HG03159 (cell line): Measurements from ENCODE around the gene TBC1D2B.
"Not testable (repeated sequence)": the region's sequence is repeated elsewhere in the genome, so short reads cannot be mapped to it uniquely, and the experiment has no call there.

Experiments used
- ATAC-seq: cut with Tn5 transposase; IDR thresholded peaks from one replicate; pipeline ENCODE4 v1.9.1; 2021; ENCODE audit warnings: mild to moderate bottlenecking, moderate library complexity; ENCODE audit not compliant: unreplicated experiment

TBC1D2B gene

GRCh38 chr15:77979157-77979556 is 98.4 kb downstream of the TBC1D2B start:
- not testable (repeated sequence) for ATAC-seq

GRCh38 chr15:77978759-77979145 is 98.8 kb downstream of the TBC1D2B start:
- not testable (repeated sequence) for ATAC-seq

DNA sequence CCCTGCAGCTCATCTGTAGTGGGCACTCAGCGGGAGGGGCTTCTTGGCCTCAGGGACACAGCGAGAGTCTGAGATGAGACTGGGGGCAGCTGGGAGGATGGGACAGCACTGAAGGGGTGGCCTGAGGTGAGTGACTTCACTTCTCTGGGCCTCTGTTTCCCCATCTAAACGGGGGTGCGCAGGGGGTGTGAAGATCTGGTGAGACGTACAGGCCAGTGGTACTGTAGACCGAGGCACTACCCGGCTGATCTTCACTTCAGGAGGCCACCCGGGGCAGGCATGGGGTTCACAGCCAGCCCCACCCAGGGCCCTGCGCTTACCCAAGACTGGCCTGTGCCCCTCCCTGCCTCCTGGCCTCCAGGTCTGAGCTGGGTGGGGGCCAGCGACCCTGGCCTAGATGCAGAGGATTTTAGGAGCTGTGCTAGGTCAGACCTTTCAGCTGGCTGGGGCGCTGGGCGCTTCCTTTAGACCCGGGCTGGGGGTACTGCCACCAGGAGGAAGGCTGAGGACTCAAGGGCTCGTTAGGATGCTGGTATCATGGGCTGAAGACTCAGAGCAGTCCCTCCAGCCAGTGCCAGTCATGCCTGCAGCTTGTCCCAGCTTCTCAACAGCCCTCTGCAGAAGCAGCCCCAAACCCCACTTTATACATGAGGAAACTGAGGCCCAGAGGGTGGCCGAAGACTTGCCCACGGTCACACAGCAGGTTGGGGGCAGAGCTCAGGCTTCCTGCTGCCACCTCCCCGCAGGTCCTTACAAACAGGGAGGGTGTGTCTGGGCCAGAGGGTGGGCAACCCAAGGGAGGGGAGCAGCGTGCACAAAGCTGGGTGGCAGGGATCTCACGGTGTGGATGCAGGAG is 99.4 kb downstream of the TBC1D2B start:
- not testable (repeated sequence) for ATAC-seq

- not testable (repeated sequence) for ATAC-seq
Observed at GRCh38 chr15:77976760-77977525, 100.6 kb downstream of the TBC1D2B start.

GRCh38 chr15:77976095-77976450 is 101.4 kb downstream of the TBC1D2B start:
- not testable (repeated sequence) for ATAC-seq

DNA sequence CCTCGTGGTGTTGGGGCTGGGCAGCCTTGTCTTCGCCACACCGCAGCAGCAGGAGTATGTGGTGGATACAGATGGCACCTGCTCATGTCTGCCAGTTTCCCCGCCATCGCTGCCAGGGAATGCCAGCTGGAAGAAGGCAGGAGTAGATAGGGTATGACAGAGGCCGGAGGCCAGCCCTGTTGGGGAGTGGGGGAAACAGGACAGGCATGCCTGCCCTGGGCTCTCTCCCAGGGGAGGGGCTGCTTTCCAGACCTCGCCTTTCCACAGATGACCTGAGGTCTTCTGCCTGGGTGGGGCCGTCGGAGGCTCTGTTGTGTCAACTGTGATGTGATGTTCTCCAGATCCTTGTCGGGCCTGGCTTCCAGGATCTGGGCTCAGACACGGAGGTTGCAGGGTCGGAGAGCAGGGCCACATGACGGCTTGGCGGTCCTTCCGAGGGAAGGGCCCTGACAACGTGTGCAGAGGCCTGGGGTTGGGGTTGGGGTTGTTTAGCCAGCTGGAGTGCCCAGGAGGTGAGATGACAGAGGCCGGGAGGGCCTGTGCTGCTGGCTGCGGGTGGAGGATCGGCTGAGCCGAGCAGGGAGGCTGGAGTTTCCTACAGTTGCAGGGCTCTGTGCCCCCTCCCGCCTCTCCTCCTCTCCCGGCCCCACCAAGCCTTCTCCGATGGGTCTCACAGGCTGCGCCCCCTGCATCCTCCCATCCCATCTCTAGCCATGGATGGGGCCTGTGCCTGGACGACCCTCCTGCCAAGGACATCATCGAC is 102.0 kb downstream of the TBC1D2B start:
- no peak for ATAC-seq

DNA sequence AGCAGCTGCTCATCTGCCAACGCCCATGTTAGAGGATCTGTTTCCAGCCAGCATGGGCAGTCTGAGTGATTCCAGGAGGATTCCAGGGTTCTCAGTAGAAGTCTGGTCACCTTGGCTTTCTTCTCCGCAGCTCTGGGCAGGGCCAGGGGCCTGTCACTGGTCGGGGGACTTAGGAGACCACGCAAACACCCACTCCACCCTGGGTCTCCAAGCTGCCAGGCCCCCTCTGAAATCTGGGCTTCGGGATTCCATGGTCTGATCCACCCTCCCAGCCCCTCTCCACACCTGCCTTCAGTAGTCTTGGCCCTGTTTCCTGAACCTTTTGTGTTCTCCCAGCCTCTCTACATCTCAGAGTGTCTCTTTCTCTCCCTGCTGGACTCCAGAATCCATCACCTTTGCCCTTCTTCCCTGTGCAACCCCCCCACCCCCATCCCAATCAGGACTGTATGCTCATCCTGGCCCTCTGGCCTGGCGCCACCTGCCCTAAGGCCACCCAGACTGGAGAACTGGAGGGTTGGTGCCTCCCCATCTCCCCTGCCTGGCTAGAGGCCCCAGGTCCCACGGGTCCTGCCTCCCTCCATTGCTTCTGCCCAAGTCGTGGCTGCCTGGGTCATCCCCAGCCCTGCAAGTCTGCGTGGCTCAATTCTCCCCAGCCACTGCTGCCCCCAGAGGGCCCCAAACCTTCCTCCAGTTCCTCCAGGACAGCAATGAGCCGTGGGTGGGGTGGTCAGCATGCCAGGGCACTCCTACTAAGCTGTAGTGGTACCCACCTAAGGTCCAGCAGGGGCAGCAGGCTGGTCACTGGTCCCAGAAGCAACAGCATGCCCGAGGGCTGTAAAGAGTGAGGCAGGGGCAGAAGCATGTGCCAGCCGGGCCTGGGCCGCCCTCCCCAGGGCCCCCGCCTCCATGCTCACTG is 102.8 kb downstream of the TBC1D2B start:
- no peak for ATAC-seq

- ATAC-seq = no peak
Observed at GRCh38 chr15:77974098-77974414, 103.5 kb downstream of the TBC1D2B start.

DNA sequence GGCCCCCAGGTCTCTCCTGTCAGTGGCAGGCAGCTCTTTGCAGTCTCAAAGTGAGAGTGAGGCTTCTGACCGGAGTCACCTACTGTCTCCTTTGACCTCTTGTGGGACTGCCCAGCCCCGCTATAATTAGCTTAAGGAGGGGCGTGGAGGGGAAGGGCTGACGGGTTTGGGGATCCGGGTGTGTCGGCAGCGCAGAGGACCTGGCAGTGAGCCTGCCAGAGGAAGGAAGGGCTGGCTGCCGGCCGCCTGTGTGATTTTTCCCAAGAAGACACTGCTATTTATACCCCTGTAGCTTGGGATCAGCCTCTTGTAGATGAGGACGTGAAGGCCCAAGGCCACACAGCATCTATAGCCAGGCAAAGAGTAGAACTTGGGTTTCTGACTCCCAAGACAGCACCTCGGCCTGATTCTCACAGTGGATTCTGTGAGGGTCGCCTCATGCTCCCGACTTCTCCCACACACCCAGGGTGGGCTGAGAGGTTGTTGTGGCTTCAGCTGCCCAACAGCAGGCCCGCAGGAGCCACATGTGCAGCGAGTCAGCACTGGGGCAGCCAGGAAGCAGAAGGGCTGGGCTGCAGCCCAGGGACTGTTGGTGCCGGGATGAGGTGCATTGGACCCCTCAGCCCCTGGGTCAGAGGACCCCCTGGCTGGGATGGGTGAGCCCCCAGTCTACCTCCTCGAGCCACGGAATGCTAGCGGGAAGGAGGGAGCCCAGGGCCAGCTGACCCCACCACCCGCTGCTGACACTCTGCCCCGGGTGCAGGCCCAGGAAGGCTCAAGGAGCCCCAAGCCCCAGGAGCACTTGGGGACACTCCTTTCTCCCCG is 104.0 kb downstream of the TBC1D2B start:
- not testable (repeated sequence) for ATAC-seq

GRCh38 chr15:77972706-77973105 is 104.8 kb downstream of the TBC1D2B start:
- not testable (repeated sequence) for ATAC-seq

- not testable (repeated sequence) for ATAC-seq
Observed at GRCh38 chr15:77971875-77972274, 105.6 kb downstream of the TBC1D2B start.

DNA sequence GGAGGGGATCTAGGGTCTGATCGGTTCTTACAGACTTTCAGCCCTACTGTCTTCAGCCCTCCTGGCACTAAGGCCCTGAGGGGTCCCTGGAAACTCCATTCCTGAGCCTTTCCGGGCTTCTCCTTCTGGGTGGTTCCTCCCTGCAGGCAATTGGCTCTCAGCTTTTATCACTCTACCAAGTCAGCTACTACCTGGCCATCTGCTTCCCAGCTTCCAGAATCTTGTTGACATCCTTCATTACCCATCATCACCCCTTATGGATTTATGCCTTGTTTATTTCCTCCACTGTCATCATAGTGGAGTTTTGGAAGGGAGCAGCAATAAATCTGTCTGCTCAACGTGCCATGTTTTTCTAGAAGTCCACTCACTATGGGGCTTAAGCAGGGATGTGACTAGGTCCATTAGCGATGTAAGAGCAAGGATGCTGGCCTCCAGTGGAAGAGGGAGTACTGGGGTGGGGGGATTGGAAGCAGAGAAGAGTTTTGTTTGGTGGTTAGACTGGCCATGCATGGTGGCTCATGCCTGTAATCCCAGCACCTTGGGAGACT is 106.6 kb downstream of the TBC1D2B start:
- not testable (repeated sequence) for ATAC-seq

GRCh38 chr15:77969055-77969454 is 108.5 kb downstream of the TBC1D2B start:
- ATAC-seq = no peak

DNA sequence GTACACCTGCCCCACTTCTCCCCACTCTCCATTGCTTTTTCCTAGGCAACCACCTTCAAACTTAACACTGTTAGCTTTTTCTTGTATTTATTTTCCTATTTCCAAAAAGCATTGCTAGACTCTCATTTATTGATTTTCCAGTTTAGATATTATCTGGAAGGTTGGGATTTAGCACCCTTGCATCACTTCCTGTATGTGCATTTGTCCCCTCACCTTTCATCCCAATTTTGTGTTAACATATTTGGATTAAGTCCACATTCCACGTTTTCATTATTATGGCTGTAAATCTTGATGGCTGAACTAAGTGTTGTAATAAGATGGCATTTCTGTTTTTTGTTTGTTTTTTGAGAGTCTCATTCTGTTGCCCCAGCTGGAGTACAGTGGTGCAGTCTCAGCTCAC is 109.7 kb downstream of the TBC1D2B start:
- no peak for ATAC-seq

DNA sequence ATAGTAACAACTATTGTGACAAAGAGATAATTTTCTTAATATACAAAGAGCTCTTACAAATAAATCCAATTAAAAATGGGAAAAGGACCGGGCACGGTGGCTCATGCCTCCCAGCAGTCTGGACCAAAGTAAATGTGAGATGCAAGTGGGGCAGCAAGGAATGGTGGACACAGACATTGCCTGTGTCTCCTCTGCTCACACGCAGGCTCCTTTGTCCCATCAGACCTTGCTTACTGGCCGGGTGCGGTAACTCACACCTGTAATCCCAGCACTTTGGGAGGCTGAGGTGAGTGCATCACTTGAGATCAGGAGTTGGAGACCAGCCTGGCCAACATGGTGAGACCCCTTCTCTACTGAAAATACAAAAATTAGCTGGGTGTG is 110.3 kb downstream of the TBC1D2B start:
- ATAC-seq = not testable (repeated sequence)

- no peak for ATAC-seq
Observed at GRCh38 chr15:77966540-77967234, 110.8 kb downstream of the TBC1D2B start.

DNA sequence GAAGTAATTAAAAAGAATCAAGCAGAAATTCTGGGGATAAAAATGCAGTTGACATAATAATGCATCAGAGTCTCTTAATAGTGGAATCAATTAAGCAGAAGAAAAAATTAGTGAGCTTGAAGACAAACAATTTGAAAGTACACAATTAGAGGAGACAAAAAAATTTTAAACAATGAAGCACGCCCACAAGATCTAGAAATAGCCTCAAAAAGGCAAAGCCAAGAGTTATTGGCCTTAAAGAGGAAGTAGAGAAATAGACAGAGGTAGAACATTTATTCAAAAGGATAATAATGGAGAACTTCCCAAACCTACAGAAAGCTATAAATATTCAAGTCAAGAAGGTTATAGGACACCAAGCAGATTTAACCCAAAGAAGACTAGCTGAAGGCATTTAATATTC is 113.3 kb downstream of the TBC1D2B start:
- ATAC-seq = no peak

GRCh38 chr15:77959432-77959879 is 118.1 kb downstream of the TBC1D2B start:
- ATAC-seq = peak; percentile 84
